Ovary (tissue), 3 donors: Measurements from ENCODE around the gene RNF144B.

Source experiments
- EP300 ChIP-seq: sonication (generic); formaldehyde crosslinking; IDR thresholded peaks from one replicate; pipeline ENCODE4 v1.6.1; 2017; ENCODE audit warnings: antibody characterized with exemption
- POLR2A ChIP-seq: fragments of 450-650 bp; IDR thresholded peaks from one replicate; pipeline ENCODE4 v1.6.1; 2017; ENCODE audit warnings: antibody characterized with exemption, mild to moderate bottlenecking, moderate library complexity
- TF ChIP-seq, protein P1 (sequence below), 3 donors: fragments of 450-650 bp in 2 of 3; fragments of 200-600 bp in 1 of 3; IDR thresholded peaks; one replicate each; pipeline versions ENCODE4 v1.5.1 to v1.8.0; 2016 to 2022; ENCODE audit warnings: antibody characterized with exemption in 3 of 3, mild to moderate bottlenecking in 1 of 3
- donor health status: DM: no; HTN: no; CAD: no.

- TF ChIP-seq, protein P1, sequence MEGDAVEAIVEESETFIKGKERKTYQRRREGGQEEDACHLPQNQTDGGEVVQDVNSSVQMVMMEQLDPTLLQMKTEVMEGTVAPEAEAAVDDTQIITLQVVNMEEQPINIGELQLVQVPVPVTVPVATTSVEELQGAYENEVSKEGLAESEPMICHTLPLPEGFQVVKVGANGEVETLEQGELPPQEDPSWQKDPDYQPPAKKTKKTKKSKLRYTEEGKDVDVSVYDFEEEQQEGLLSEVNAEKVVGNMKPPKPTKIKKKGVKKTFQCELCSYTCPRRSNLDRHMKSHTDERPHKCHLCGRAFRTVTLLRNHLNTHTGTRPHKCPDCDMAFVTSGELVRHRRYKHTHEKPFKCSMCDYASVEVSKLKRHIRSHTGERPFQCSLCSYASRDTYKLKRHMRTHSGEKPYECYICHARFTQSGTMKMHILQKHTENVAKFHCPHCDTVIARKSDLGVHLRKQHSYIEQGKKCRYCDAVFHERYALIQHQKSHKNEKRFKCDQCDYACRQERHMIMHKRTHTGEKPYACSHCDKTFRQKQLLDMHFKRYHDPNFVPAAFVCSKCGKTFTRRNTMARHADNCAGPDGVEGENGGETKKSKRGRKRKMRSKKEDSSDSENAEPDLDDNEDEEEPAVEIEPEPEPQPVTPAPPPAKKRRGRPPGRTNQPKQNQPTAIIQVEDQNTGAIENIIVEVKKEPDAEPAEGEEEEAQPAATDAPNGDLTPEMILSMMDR (IDR thresholded peaks at IDR 0.05), result no peak
- TF ChIP-seq POLR2A (no peak), EP300 (no peak)
These were observed 78.4 kb downstream of the RNF144B start for GRCh38 chr6:18465410-18466154.
